HepG2 (cell line): ENCODE data around the gene USP7. TPM values are rescaled to one million over a fixed set of nuclear protein-coding genes. Genes with fewer than 3 reads are reported as not detected.

Experiments used
- HOXA3 ChIP-seq: sonication (generic); formaldehyde crosslinking; IDR thresholded peaks from 2 replicates; pipeline ENCODE4 v1.5.0; 2020; ENCODE audit warnings: missing genetic modification reagents
- KDM6A ChIP-seq: IDR thresholded peaks from 2 replicates; pipeline ENCODE4 v1.6.1; 2016; ENCODE audit warnings: low read depth
- KLF15 ChIP-seq: sonication (generic); formaldehyde crosslinking; IDR thresholded peaks from 2 replicates; pipeline ENCODE4 v1.8.1; 2023; ENCODE audit warnings: borderline replicate concordance, mild to moderate bottlenecking, inconsistent platforms, missing genetic modification reagents, mixed read lengths
- POLR2G ChIP-seq: fragments of 200-400 bp; formaldehyde crosslinking; IDR thresholded peaks from 2 replicates; pipeline ENCODE4 v1.6.1; 2018; ENCODE audit warnings: mild to moderate bottlenecking, low read depth, low read length, moderate library complexity
- PRDM10 ChIP-seq: sonication (generic); formaldehyde crosslinking; IDR thresholded peaks from 2 replicates; pipeline ENCODE4 v1.4.0; 2020; ENCODE audit warnings: low read depth, missing genetic modification reagents
- RCOR2 ChIP-seq: IDR thresholded peaks from 2 replicates; pipeline ENCODE4 v1.6.1; 2016; ENCODE audit warnings: missing biosample characterization, missing genetic modification reagents
- SKI ChIP-seq: fragments of 450-650 bp; IDR thresholded peaks from one replicate; pipeline ENCODE4 v1.6.1; 2018; ENCODE audit warnings: mild to moderate bottlenecking; ENCODE audit not compliant: partially characterized antibody
- TBP ChIP-seq: sonication (generic); formaldehyde crosslinking; IDR thresholded peaks from 2 replicates; pipeline ENCODE4 v1.5.0; 2020; ENCODE audit warnings: missing genetic modification reagents
- THAP9 ChIP-seq: sonication (generic); formaldehyde crosslinking; IDR thresholded peaks from 2 replicates; pipeline ENCODE4; 2020; ENCODE audit warnings: missing genetic modification reagents, mild to moderate bottlenecking, borderline replicate concordance
- ZNF138 ChIP-seq: sonication (generic); formaldehyde crosslinking; IDR thresholded peaks from 2 replicates; pipeline ENCODE4 v1.5.0; 2020; ENCODE audit warnings: mild to moderate bottlenecking, low read depth, missing genetic modification reagents
- ZNF234 ChIP-seq: sonication (generic); formaldehyde crosslinking; conservative IDR thresholded peaks from 2 replicates; pipeline ENCODE4 v1.5.1; 2020; ENCODE audit warnings: mild to moderate bottlenecking, missing genetic modification reagents
- ZNF326 ChIP-seq: sonication (generic); formaldehyde crosslinking; IDR thresholded peaks from 2 replicates; pipeline ENCODE4 v1.4.0; 2020; ENCODE audit warnings: missing genetic modification reagents, borderline replicate concordance
- ZNF550 ChIP-seq: sonication (generic); formaldehyde crosslinking; IDR thresholded peaks from 2 replicates; pipeline ENCODE4 v1.4.0; 2020; ENCODE audit warnings: mild to moderate bottlenecking, missing genetic modification reagents, borderline replicate concordance
- ZNF816 ChIP-seq: sonication (generic); formaldehyde crosslinking; IDR thresholded peaks from 2 replicates; pipeline ENCODE4 v1.8.0; 2022; ENCODE audit warnings: missing genetic modification reagents, mild to moderate bottlenecking, borderline replicate concordance
- ZSCAN12 ChIP-seq: sonication (generic); formaldehyde crosslinking; IDR thresholded peaks from 2 replicates; pipeline ENCODE4 v1.9.0; 2021; ENCODE audit warnings: mild to moderate bottlenecking, missing genetic modification reagents
- polyA plus RNA-seq, 8 experiments: library from polyadenylated mRNA; depleted of rRNA in 3 of 8; stranded (reverse) in 7 of 8; unstranded in 1 of 8; fragments of >200 nt; fragmentation: Illumina TruSeq in 4 of 8; extraction: Trizol in 4 of 8; gene quantifications; 2 replicates each; pipeline versions ENCODE4 v1.2.1 to v1.2.3, GENCODE V29; 2011 to 2016; ENCODE audit warnings: low read depth in 4 of 8, missing spikeins in 1 of 8, mixed read lengths in 1 of 8; ENCODE audit not compliant: insufficient read depth in 1 of 8
- total RNA-seq, 5 experiments: library from RNA; depleted of rRNA; stranded (reverse); fragments of >200 nt; fragmentation: Illumina TruSeq; extraction: Trizol; gene quantifications; 2 replicates each; pipeline ENCODE4 v1.2.3, GENCODE V29; 2016; ENCODE audit warnings: low read depth in 1 of 5
- TF ChIP-seq, protein P1 (sequence below): sonication (generic); formaldehyde crosslinking; IDR thresholded peaks from 2 replicates; pipeline ENCODE4 v1.5.1; 2020; ENCODE audit warnings: mild to moderate bottlenecking, missing genetic modification reagents, moderate library complexity
- TF ChIP-seq, protein P2 (sequence below): sonication (generic); formaldehyde crosslinking; IDR thresholded peaks from 2 replicates; pipeline ENCODE4 v1.9.0; 2021; ENCODE audit warnings: missing genetic modification reagents, borderline replicate concordance

The USP7 gene
- total and polyA plus RNA-seq, 2 of the 13 experiments (the other 11 are each of a cell fraction or from before 2014, with no cell fraction given) = 52.5 to 173 TPM

DNA sequence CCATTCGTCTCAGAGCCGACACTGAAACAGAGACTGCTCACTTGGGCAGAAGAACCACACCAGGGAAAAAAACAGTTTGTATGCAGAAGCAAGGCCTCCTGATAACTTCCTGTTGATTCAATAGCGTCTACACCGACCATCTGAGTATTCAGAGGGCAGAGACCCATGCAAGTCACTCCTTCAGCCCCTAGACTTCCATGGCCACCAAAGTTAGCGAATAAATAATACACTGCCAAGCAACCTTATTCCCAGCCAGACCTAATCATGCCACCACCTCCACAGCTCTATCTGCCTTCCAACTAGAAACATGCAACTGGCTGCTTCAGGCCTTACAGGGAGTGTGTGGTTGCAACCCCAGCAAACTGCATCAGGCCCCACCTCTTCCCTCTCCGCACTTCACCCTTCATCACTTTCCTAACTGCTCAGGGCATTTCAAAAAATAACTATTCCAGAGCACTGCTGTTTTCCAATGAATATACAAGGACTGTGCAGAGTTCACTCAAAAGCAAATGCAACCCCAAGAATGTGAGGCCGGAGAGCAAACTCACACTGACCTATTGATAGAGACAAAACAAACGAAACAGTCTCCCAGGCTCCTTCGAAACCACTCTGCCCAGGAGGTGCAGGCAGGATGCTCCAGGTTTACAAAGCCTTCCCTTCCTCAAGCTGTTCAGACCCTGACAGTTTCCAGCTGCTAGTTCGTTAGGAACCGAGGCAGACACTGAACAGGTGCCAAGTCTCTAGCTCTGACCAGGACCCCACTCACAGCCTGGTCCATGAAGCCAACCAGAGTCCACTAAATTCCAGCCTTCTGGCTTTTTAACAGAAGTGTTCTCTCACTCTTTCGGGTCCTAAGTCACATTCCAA, 3.6 kb downstream of the USP7 start (continued):
- TF ChIP-seq, protein P1, sequence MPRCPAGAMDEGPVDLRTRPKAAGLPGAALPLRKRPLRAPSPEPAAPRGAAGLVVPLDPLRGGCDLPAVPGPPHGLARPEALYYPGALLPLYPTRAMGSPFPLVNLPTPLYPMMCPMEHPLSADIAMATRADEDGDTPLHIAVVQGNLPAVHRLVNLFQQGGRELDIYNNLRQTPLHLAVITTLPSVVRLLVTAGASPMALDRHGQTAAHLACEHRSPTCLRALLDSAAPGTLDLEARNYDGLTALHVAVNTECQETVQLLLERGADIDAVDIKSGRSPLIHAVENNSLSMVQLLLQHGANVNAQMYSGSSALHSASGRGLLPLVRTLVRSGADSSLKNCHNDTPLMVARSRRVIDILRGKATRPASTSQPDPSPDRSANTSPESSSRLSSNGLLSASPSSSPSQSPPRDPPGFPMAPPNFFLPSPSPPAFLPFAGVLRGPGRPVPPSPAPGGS = peak; percentile 16; the same call in 1 of the 2 replicates
- TF ChIP-seq ZNF326 (CRISPR knock-in tag) (no peak), KLF15 (CRISPR knock-in tag) (no peak), ZNF138 (CRISPR knock-in tag) (peak; percentile 31; the same call in 1 of the 2 replicates), PRDM10 (CRISPR knock-in tag) (no peak), POLR2G (peak; percentile 71), ZNF816 (CRISPR knock-in tag) (no peak; the same call in 1 of the 2 replicates), THAP9 (CRISPR knock-in tag) (peak; percentile 68), SKI (peak; percentile 31), KDM6A (0 out of 2 replicates have a peak, but pooled peaks have one; percentile 50), ZNF234 (CRISPR knock-in tag) (no peak), HOXA3 (peak; percentile 66; the same call in 1 of the 2 replicates), TBP (CRISPR knock-in tag) (no peak), ZSCAN12 (no peak), ZNF550 (CRISPR knock-in tag) (no peak), RCOR2 (CRISPR knock-in tag) (peak; percentile 92)
- TF ChIP-seq, protein P2, sequence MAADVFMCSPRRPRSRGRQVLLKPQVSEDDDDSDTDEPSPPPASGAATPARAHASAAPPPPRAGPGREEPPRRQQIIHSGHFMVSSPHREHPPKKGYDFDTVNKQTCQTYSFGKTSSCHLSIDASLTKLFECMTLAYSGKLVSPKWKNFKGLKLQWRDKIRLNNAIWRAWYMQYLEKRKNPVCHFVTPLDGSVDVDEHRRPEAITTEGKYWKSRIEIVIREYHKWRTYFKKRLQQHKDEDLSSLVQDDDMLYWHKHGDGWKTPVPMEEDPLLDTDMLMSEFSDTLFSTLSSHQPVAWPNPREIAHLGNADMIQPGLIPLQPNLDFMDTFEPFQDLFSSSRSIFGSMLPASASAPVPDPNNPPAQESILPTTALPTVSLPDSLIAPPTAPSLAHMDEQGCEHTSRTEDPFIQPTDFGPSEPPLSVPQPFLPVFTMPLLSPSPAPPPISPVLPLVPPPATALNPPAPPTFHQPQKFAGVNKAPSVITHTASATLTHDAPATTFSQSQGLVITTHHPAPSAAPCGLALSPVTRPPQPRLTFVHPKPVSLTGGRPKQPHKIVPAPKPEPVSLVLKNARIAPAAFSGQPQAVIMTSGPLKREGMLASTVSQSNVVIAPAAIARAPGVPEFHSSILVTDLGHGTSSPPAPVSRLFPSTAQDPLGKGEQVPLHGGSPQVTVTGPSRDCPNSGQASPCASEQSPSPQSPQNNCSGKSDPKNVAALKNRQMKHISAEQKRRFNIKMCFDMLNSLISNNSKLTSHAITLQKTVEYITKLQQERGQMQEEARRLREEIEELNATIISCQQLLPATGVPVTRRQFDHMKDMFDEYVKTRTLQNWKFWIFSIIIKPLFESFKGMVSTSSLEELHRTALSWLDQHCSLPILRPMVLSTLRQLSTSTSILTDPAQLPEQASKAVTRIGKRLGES (CRISPR knock-in tag) = no peak
